Tibial nerve (tissue), 4 donors: Measurements from ENCODE around the gene KRT85. TPM values are rescaled to one million over a fixed set of nuclear protein-coding genes. Genes with fewer than 3 reads are reported as not detected.

Experiments
- DNase-seq, 2 donors: peaks; one replicate each; pipeline ENCODE4 v3.0.0-alpha.2; 2019; ENCODE audit warnings: low spot score in 2 of 2
- H3K27ac ChIP-seq, 4 donors: fragments of 200-600 bp; sonication (generic) in 3 of 4; one replicate each; pipeline ENCODE4 v1.5.1; 2017 to 2019; ENCODE audit warnings: mild to moderate bottlenecking in 1 of 4
- H3K27me3 ChIP-seq, 2 donors: fragments of 200-600 bp; sonication (generic) in 1 of 2; one replicate each; pipeline versions ENCODE4 v1.5.1 to v1.6.0; 2017 to 2019
- H3K36me3 ChIP-seq, 3 donors: fragments of 200-600 bp; sonication (generic); one replicate each; pipeline ENCODE4 v1.5.1; 2018 to 2019
- H3K4me1 ChIP-seq, 4 donors: fragments of 200-600 bp; sonication (generic) in 3 of 4; one replicate each; pipeline ENCODE4 v1.5.1; 2017 to 2019
- H3K4me3 ChIP-seq, 4 donors: fragments of 200-600 bp; sonication (generic) in 3 of 4; one replicate each; pipeline ENCODE4 v1.5.1; 2017 to 2019; ENCODE audit warnings: mild to moderate bottlenecking in 1 of 4, moderate library complexity in 1 of 4
- H3K9me3 ChIP-seq, 4 donors: fragments of 200-600 bp; sonication (generic) in 3 of 4; one replicate each; pipeline ENCODE4 v1.5.1; 2017 to 2019
- CTCF ChIP-seq, 5 experiments: fragments of 200-600 bp in 3 of 5; fragments of 450-650 bp in 2 of 5; sonication (generic) in 3 of 5; IDR thresholded peaks; one replicate each; pipeline ENCODE4 v1.5.1; 2016 to 2019; ENCODE audit warnings: antibody characterized with exemption in 5 of 5, mild to moderate bottlenecking in 3 of 5, moderate library complexity in 2 of 5
- EP300 ChIP-seq, 2 donors: sonication (generic); formaldehyde crosslinking; IDR thresholded peaks; one replicate each; pipeline ENCODE4 v1.6.1; 2017; ENCODE audit warnings: antibody characterized with exemption in 2 of 2, mild to moderate bottlenecking in 1 of 2
- POLR2A ChIP-seq, 2 donors: fragments of 450-650 bp; IDR thresholded peaks; one replicate each; pipeline ENCODE4 v1.6.1; 2017; ENCODE audit warnings: antibody characterized with exemption in 2 of 2, mild to moderate bottlenecking in 2 of 2, moderate library complexity in 2 of 2
- WGBS, 2 donors: methylation state at CpG; one replicate each; pipeline ENCODE4 v1.1.5; 2018; 5-methylcytosine and 5-hydroxymethylcytosine counted together
- total RNA-seq, 4 donors: library from RNA; depleted of rRNA; stranded (reverse); fragments of >200 nt; gene quantifications; one replicate each; pipeline ENCODE4 v1.1.0, GENCODE V29; 2016

KRT85 gene
- total RNA-seq: not detected

- peaks cover 0 to 19% (median 7%) of the 10 kb centered on the region in 4 donors for H3K4me1 ChIP-seq
- no peak for DNase-seq
- TF ChIP-seq CTCF (IDR thresholded peaks at IDR 0.05) (no peak), POLR2A (IDR thresholded peaks at IDR 0.05) (no peak)
- H3K27me3 ChIP-seq: peaks cover 0 to 3% of the 10 kb centered on the region in 2 donors
- no peaks in the 10 kb centered on the region for H3K9me3 ChIP-seq
- no peaks in the 10 kb centered on the region for H3K36me3 ChIP-seq
- WGBS, 2 donors: 75 to 78% methylated on average over 26 to 42 of the region's 42 CpGs
- no peak within 1 kb of the TSS for H3K4me3 ChIP-seq
- no peak within 1 kb of the TSS for H3K27ac ChIP-seq
These were observed at the start of gene KRT85 for GRCh38 chr12:52366738-52367485. Gene KRT85 (minus strand): TSS chr12:52367481. CDS start chr12:52367405, 76 bp downstream.

DNA sequence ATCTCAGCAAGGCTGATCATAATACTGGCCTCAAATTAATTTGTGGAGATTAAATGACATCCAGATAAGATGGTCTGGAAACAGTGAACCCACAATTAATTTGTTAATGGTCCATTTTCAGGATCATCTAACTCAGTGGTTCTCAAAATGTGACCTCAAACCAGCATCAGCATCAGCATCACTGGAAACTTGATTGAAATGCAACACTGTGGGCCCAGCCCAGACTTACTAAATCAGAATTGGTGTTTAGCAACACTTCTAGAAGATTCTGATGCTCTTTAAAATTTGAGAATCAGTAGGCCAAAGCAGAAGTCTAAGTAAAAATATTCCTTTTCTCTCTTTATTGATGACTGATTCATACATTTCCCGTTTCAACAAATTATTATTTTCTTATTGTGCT is 49.5 kb upstream of the KRT85 start:
- peak overlapping the region in 2 of 4 donors; percentile 76 to 82 for H3K27ac ChIP-seq
- no peaks in the 10 kb centered on the region for H3K36me3 ChIP-seq
- H3K27me3 ChIP-seq: no peaks in the 10 kb centered on the region
- no peaks in the 10 kb centered on the region for H3K9me3 ChIP-seq
- 42 to 61% methylated on average over 1 of the region's 1 CpG for WGBS, 2 donors
- H3K4me3 ChIP-seq: no peak overlapping the region
- H3K4me1 ChIP-seq: peaks cover 0 to 27% (median 5%) of the 10 kb centered on the region in 4 donors
- DNase-seq: peak in 1 of 2 donors; percentile 18
- TF ChIP-seq CTCF (IDR thresholded peaks at IDR 0.05) (no peak), EP300 (IDR thresholded peaks at IDR 0.05) (no peak), POLR2A (IDR thresholded peaks at IDR 0.05) (no peak)

GRCh38 chr12:52415870-52416750 is 48.8 kb upstream of the KRT85 start:
- no peaks in the 10 kb centered on the region for H3K27me3 ChIP-seq
- H3K4me1 ChIP-seq: peaks cover 0 to 34% (median 5%) of the 10 kb centered on the region in 4 donors
- WGBS, 2 donors: 62% methylated on average over 10 of the region's 10 CpGs
- no peak overlapping the region for H3K4me3 ChIP-seq
- peak overlapping the region in 2 of 4 donors; percentile 76 to 82 for H3K27ac ChIP-seq
- no peaks in the 10 kb centered on the region for H3K9me3 ChIP-seq
- peak; percentile 20 to 81 for DNase-seq
- TF ChIP-seq EP300 (IDR thresholded peaks at IDR 0.05): peak; percentile 34 to 84
- no peak for TF ChIP-seq POLR2A (IDR thresholded peaks at IDR 0.05)
- no peaks in the 10 kb centered on the region for H3K36me3 ChIP-seq

- TF ChIP-seq POLR2A (IDR thresholded peaks at IDR 0.05): no peak
- TF ChIP-seq CTCF (IDR thresholded peaks at IDR 0.05): no peak
- no peak for TF ChIP-seq EP300 (IDR thresholded peaks at IDR 0.05)
- no peak overlapping the region for H3K27ac ChIP-seq
- H3K4me3 ChIP-seq: no peak overlapping the region
- peaks cover 0 to 34% (median 5%) of the 10 kb centered on the region in 4 donors for H3K4me1 ChIP-seq
- H3K9me3 ChIP-seq: no peaks in the 10 kb centered on the region
- DNase-seq: no peak
- H3K27me3 ChIP-seq: no peaks in the 10 kb centered on the region
- WGBS, 2 donors: 76 to 96% methylated on average over 4 to 5 of the region's 5 CpGs
- no peaks in the 10 kb centered on the region for H3K36me3 ChIP-seq
These were observed 47.7 kb upstream of the KRT85 start for GRCh38 chr12:52414936-52415335.

DNA sequence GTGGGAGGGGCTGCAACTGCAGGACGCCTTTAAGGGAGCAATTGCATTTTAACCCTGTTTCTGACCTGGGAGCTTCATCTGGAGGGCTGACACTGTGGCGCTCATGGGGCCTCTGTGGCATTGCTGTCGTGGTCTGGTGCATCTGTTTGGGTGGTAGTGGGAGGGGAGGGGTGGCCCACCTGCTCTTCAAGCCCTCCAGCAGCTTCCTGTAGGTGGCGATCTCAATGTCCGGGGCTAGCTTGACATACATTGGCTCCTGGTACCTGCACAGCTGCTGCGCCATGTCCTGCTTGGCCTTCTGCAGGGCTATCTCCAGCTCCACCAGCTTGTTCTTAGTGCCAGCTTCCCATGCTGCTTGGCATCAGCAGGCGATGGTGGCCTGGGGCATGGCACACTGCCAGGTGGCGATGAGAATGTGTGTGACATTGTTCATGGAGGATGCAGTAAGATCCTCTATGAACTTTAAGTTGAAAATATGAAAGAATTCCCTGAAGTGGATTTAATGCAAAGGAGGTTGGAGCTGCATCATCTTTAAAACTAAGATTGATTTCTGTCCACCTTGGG is 46.6 kb upstream of the KRT85 start:
- no peak for TF ChIP-seq POLR2A (IDR thresholded peaks at IDR 0.05)
- no peak for TF ChIP-seq CTCF (IDR thresholded peaks at IDR 0.05)
- no peak for TF ChIP-seq EP300 (IDR thresholded peaks at IDR 0.05)
- 61 to 68% methylated on average over 8 of the region's 8 CpGs for WGBS, 2 donors
- no peak for DNase-seq
- H3K4me1 ChIP-seq: peaks cover 0 to 34% (median 5%) of the 10 kb centered on the region in 4 donors
- H3K27me3 ChIP-seq: no peaks in the 10 kb centered on the region
- H3K9me3 ChIP-seq: no peaks in the 10 kb centered on the region
- no peaks in the 10 kb centered on the region for H3K36me3 ChIP-seq
- no peak overlapping the region for H3K27ac ChIP-seq
- no peak overlapping the region for H3K4me3 ChIP-seq
